GM18873 (cell line): ENCODE data around the gene PRSS27.
A peak's percentile ranks its signal among the peaks of the same experiment; 100 is the strongest.

Source experiments
- ATAC-seq: cut with Tn5 transposase; IDR thresholded peaks from one replicate; pipeline ENCODE4 v1.9.1; 2021; ENCODE audit warnings: mild to moderate bottlenecking, moderate library complexity, moderate number of reproducible peaks; ENCODE audit not compliant: unreplicated experiment, low FRiP score

The PRSS27 gene

DNA sequence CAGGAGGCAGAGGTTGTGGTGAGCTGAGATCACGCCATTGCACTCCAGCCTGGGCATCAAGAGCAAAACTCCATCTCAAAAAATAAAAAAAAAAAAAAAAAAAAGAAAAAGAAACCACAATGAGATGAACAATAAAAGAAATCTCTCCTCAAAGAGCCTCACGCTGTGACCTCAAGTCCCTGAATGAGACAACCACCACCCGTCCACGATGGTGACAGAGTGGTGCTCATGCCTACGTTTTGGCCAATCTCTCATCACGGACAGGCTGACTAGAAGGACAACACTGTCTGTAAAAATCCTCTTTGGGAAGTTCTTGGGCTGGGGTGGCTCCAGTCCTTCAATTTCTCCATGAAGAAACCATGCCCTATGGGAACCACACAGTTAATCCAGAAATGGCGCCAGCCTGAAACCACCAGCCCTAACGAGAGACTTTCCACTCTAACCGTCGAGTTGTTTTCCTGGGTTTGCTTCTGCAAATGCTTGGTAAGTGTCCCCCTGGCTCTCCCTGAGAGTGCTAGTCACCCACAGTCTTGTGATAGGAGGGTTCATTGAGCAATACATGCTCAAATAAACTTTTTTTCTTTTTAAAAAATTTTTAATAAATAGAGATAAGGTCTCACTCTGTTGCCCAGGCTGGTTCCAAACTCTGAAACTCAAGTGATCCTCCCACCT lies 15.0 kb upstream of the PRSS27 start:
- ATAC-seq, result no peak

DNA sequence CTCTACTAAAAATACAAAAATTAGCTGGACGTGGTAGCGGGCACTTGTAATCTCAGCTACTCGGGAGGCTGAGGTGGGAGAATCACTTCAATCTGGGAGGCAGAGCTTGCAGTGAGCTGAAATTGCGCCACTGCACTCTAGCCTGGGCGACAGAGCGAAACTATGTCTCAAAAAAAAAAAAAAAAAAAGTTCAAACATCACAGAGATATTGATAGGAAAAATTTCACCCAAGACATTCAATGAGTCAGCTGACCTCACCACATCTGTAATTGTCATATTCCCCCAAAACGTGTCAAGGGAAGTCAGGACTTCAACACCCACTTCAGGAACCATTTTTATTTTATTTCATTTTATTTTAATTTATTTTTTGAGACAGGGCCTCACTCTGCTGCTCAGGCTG lies 8.0 kb upstream of the PRSS27 start:
- ATAC-seq, result no peak

DNA sequence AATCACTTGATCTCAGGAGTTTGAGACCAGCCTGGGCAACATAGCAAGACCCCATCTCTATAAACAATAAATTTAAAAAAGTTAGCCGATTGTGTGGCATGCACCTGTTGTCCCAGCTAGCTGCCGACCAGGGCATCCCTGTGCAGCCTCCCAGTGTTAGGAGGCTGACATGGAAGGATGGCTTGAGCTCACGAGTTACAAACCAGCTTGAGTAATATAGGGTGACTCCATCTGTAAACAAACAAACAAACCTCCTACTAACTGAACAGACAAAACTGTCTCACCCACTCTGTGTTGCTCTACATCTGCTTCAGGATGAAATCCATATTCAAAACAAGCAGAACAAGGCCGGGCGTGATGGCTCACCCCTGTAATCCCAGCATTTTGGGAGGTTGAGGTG lies 6.9 kb upstream of the PRSS27 start:
- no peak for ATAC-seq

DNA sequence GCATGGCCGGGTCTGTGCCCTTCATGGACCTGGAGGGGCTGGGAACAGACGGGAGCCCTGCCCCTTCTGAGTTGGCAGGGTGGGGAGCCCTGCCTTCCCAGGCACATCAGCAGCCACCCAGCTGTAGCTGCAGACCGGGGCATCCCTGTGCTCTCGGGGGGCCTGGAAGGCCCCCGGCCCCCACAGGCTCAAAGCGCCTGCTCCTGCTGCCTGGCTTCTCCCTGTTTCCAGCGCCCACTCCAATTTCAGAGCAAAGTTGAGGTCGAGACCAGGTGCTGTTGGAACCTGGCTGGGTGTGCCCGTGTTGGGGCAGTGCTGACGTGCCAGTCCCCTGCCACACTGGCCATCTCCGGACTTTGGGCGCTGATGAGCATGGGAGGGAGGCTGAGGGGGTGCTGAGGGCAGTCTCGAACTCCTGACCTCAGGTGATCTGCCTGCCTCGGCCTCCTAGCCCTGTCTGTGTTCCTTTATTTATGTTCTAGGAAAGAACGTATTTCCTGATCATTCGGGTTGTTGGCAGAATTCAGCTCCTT lies 4.9 kb upstream of the PRSS27 start:
- ATAC-seq, result no peak

DNA sequence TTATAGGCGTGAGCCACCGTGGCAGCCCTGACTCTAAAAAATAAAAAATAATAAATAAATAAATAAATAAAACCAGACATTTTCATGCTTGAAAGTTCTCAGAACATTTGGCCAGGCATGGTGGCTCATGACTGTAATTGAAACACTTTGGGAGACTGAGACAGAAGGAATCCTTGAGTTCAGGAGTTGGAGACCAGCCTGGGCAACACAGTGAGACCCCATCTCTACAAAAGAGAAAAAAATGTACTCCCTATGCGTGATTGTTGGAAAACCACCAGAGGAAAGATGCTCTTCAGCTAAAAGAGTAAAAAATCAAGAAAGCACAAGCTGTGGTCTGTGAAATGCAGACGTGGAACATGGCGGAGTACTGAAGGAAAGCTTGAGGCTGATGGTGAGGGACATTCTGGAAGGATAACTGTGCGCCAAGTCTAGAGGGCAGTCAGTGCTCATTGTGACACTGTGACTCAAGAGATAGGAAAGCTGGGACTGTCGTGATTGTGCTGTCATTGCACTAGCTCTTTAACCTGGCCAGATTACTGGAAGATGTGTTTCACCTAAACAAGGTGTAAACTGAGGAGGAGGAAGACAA lies 4.2 kb upstream of the PRSS27 start:
- ATAC-seq, result no peak

DNA sequence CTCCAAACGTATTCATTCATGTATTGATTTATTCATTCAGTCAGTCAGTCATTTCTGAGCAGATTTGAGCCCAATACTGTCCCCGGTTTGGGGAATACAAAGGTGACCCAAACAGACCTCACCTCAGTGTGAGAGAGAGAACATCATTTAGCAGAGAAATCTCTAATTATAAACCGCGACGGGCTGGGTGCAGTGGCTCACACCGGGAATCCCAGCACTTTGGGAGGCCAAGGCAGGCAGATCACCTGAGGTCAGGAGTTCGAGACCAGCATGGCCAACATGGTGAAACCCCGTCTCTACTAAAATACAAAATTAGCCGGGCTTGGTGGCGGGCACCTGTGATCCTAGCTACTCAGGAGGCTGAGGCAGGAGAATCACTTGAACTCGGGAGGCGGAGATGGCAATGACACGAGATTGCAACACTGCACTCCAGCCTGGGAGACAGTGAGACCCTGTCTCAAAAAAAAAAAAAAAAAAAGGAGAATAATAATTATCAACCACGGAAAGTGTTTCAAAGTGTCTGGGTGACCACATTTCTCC lies 1.7 kb upstream of the PRSS27 start:
- ATAC-seq, result peak; percentile 8

DNA sequence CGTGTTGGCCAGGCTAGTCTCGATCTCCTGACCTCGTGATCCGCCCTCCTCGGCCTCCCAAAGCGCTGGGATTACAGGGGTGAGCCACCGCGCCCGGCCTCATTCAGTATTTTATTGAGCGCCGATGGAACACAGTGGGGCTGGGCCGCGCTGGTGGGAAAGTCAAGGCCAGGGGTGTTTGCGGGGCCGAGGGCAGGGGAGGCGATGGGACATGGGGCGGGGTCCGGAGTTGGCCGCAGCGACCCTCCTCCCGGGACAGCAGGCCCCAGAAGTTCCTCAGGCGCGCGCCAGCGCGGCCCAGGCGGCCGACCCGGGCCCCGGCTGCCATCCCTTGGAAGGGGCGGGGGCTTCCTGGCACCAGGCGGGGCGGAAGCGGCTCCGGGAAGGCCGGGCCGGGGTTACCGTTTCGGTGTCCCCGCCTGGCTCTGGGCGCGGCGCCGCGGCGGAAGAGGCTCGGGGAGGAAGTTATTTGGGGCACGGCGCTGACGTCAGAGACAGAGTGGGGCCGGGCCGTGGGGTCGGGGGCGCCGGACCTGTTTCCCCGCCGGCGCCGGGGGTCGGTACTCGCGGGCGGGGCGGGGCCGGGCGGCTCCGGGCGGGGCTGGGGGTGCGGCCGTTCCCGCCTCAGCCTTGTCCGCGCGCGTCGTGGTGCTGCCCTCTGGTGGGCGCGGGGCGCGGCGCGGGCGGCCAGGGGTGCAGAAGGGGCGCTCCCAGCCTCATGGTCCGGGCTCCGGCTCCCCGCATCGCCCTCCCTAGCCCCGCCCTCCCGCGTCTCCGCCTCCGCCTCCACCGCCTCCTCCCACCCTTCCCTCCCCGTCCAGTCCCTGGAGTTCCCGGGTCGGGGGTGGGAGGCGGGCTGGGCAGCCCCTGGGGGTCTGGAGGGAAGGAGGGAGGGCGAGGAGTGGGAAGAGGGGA lies 952 bp upstream of the PRSS27 start:
- ATAC-seq, result peak; percentile 48

DNA sequence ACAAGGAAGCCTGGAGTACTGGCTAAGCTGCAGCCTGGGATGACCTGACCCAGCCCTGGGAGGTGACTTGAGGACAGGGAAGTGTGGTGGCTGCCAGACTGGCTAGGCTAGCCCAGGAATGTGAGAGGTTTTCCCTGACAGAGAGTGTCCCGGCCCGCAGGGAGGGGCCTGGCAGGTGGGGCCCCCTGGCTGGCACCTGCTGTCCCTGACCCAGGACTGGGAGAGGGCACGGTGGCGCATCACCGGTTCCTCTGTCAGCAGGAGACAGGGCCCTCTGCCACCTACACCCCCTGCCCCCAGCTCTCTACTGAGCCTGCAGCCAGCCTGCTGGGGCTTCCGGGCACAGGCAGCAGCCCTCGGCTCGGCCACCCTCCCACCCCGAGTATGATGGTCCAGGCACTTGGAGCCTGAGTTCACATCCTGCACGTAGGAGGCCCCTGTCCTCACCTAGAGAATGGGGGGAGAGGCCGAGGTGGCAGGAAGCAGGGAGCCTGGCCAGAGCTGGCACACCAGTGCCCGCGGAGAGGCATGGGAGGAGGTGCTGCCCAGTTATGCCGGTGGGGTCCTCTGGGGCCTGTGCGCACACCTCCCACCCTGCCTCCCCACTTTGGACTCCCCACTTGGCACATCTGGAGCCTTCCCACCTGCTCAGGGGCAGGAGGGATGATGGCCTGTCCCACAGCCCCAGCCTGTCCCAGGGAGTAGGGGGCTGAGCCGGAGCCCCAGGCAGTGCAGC lies 528 bp downstream of the PRSS27 start:
- ATAC-seq, result no peak

DNA sequence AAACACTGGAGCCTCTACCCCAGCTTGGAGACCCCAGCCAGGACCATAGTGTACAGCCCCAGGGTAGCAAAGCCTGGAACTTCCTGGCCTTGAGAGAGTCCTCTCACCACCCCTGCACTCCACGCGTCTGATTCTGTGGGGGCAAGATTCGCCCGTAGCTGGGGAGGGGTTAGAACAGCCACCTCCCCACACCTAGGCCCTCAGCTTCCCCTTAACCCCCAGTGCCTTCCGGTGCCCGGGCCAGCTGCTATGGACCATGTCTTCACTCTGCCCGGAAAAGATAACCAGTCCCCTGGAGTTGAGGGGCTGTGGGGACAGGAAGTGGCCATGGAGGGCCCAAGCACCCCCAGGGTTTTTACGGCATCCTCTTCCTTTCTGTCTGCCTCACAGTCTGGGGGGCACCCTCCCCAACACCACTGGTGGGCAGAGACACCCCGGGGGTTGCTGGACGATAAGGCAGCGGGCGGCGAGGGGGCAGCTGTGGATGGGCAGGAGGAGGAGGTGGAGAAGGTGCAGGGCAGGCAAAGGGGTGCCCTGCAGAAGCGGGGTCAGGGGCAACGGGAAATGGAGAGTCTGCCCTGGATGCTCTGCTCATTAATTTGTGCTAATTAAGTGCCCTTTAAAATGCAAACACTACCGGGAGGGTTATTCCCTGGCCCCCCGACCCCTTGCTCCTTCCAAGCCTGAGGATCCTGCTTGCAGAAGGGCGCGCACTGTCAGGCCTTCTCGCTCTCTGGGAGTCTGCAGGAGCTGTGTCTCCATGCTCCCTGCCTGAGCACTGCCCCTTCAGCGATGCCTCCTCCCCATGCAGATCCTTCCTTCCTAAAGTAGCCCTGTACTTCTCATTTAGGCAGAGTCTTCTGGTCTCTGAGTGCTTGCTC lies 2.4 kb downstream of the PRSS27 start:
- no peak for ATAC-seq

DNA sequence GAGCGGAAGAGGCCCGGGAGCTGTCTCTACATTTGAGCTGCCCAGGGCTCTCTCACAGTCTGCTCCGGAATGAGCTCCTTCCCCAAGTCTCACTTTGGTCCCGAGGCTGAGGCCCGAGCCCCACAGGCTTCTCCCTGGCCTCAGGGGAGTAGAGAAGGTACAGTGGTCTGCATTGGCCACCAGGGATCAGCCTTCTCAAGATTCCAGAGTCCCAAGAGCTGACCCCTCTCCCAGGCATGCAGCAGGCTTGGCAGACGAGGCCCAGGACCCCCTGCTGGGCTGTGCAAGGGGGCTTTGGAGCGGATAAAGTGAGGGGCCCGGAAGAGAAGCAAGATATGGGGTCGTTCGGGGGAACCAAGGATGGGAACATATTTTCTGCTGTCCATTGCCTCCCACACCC lies 3.1 kb downstream of the PRSS27 start:
- no peak for ATAC-seq

DNA sequence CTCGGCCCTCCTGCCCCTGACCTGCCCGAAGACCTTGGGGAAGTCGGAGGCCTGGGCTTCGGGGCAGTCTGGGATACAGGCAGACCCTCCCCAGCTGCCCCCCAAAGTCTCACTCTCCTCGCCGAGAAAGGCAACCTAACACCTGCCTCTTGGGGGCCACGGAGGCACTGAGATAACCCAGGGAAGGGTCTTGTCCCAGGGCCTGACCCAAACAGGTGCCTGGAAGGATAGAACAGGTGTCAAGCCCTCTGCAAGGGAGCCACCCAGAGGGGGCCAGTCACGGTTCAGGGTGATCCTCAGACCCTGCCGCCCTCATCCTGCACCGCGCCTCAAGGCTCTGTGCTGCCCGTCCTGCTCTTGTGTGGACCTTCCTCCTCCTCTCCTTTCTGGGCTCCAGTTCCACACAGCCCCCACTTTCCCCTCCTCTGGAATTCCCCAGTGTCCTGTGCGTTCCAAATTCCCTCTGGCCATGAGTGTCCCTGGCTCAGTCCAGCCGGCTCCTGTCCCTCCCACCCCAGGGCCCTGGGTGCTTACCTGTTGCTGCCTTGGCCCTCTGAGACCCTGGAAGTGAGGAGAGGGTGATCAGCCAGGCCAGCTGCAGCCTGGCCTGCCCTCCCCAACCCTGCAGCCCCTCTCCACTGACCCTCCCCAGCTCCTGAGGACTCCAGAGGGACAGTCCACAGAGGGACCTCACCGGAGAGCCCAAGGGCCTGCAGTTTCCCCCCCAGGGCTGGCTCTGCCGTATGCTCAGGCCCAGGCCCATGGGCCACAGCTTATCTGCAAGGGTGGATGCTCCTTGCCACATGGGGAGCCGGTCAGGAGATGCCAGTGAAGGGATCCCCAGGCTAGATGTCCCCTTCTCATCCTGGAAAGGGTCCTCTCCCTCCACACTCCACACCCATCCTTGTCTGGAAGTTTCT lies 3.8 kb downstream of the PRSS27 start:
- ATAC-seq, result no peak

DNA sequence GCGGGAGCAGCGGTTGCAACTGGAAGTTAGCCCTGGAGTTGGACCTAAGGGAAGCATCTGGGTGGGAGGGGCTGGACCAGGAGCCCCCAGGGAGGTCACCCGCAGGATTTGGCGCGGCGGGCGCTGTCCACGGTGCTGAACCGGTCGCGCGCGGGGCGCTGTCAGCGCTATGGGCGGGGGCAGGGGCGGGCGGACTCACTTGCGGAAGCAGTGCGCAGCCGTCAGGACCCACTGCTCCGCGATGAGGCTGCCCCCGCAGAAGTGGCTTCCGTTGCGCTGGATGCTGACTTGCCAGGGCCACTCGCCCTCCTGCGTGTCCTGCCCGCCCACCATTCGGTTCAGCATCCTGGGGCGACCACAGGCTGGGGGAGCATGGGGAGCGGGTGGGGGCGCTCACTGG lies 4.5 kb downstream of the PRSS27 start:
- no peak for ATAC-seq

DNA sequence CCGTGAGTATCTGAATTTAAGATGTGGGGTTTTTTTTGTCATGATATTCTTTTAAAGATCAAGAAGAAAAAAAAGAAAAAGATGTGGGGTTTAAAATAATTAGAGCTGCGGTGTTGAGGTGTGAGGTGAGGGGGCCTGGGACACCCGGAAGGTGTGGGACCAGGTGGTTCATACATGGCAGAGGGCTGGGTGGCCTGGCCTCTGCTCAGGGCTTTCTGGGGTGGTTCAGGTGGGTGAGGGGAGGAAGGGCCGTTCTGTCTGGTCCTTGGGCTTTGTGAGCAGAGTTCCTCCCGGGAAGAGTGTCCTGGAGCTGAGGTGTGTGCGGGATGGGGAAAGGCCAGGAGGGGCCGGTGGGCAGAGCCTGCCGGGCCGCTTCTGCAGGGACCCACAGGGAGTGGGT lies 5.0 kb downstream of the PRSS27 start:
- ATAC-seq, result no peak

DNA sequence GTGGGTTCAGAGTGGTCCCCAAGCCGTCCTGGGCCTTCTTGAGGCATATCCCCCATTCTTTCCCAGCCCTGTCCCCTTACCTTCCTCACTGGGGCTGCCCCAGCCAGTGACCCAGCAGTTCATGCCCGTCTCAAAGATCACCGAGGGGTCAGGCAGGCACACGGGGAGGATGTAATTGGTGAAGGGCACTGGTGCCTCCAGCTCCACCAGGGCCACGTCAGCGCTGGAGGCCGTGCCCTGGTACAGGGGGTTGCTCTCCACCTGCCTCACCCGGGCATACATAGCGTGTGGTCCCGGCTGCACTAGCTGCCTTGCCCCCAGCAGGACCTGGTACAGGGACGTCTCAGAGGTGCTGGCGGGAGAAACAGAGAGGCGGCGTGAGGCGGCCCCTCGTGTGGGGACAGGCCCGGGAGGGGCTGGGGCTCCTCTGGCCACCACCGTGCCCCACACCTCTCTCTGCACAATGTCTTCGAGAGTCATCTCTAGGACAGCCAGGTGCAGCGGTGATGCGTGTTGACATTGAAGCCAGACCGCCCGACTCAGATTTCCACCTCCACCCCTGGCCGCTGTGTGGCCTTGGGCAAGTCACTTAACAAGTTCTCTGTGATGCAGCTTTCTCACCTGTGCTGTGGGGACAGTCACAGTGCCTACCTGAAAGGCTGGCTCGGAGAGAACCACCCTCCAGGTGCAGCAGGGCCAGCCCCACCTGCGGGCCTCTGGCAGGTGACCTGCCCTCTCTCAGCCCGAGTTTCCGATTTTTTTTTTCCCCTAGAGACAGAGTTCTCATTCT lies 5.8 kb downstream of the PRSS27 start:
- no peak for ATAC-seq

DNA sequence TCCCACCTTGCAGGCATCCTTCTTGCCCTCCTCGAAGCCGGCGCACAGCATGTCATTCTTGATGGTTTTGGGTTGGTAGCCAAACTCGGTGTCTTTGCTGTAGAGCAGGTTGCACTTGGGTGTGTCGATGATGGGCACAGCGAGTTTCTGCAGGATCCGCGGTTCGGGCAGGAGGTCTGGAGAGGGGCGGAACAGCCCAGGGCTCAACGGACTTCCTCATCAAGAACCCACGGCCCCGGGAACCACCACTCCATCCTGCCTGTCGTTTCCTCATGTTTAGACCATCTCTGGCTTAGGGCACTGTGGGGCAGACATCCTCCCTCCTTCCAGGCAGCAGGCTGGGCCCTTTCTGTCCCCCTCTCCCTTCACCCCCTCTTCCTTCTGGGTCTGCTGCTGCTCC lies 6.5 kb downstream of the PRSS27 start:
- ATAC-seq, result no peak

DNA sequence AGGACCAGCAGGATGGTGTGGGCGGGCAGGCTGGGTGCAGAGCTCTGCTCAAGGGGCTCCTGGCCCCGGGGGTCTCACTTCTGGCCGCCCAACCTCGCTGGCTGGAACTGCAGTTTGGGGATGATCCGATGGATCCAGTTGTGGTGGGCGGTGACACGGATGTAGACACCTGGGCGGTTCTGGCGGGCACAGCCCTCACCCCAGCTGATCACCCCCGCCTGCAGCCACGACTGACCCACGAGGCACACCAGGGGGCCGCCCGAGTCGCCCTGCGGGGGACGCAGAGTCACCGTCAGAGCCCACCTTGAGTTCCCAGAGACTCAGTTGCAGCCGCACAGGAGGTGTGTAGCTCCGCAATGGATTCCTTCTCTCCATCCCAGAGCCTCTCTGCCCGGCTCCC lies 7.5 kb downstream of the PRSS27 start:
- ATAC-seq, result no peak

DNA sequence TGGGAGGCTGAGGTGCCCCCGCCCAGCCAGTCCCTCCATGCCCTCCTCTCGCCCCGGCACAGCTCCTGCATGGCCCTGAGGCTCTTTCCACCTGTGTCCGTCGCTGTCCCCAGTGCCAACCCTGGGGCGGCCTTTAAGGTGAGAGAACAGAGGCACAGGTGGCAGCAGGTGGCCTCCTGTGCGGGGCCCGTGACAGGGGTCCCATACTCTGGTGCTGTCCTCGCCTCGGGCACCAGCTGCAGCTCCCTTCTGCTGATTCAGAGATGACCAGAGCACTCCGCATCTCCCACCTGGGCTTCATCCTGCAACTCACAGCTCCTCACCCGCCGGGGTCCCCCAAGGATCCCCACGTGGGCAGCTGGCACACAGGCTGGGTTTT lies 8.0 kb downstream of the PRSS27 start:
- ATAC-seq, result no peak
